Thymus (tissue), 11 donors: Measurements from ENCODE around the gene UBE2L5. TPM values are rescaled to one million over a fixed set of nuclear protein-coding genes. Genes with fewer than 3 reads are reported as not detected.
"Not testable (repeated sequence)": the region's sequence is repeated elsewhere in the genome, so short reads cannot be mapped to it uniquely, and the experiment has no call there.

Experiments used
- DNase-seq, 9 donors: peaks; one replicate each; pipeline ENCODE4 v3.0.0-alpha.2; 2013; ENCODE audit warnings: low spot score in 9 of 9, low read depth in 6 of 9, missing footprints in 1 of 9
- H3K27ac ChIP-seq, 2 donors: one replicate each; pipeline ENCODE4 v1.5.1; 2013; ENCODE audit warnings: control low read depth in 1 of 2, low read depth in 1 of 2, low read length in 1 of 2, mild to moderate bottlenecking in 1 of 2, moderate library complexity in 1 of 2
- H3K27me3 ChIP-seq, 2 donors: one replicate each; pipeline ENCODE4 v1.5.1; 2013; ENCODE audit warnings: low read length in 1 of 2; ENCODE audit not compliant: control insufficient read depth in 2 of 2, insufficient read depth in 1 of 2
- H3K36me3 ChIP-seq, 2 donors: one replicate each; pipeline ENCODE4 v1.5.1; 2013; ENCODE audit warnings: low read length in 1 of 2, mild to moderate bottlenecking in 1 of 2, moderate library complexity in 1 of 2; ENCODE audit not compliant: control insufficient read depth in 2 of 2, insufficient read depth in 2 of 2
- H3K4me1 ChIP-seq, 2 donors: one replicate each; pipeline ENCODE4 v1.5.1; 2013; ENCODE audit warnings: low read length in 2 of 2; ENCODE audit not compliant: control insufficient read depth in 2 of 2, insufficient read depth in 2 of 2
- H3K4me3 ChIP-seq, 2 donors: one replicate each; pipeline ENCODE4 v1.5.1; 2013; ENCODE audit warnings: low read length in 2 of 2, control low read depth in 1 of 2, mild to moderate bottlenecking in 1 of 2
- H3K9me3 ChIP-seq, 2 donors: one replicate each; pipeline ENCODE4 v1.5.1; 2013; ENCODE audit warnings: low read length in 1 of 2, mild to moderate bottlenecking in 1 of 2; ENCODE audit not compliant: control insufficient read depth in 2 of 2, insufficient read depth in 1 of 2
- WGBS: extraction: QIAGEN DNeasy Blood & Tissue Kit; methylation state at CpG from one replicate; pipeline ENCODE4 v1.1.7; 2013; 5-methylcytosine and 5-hydroxymethylcytosine counted together
- polyA plus RNA-seq: library from polyadenylated mRNA; stranded (reverse); fragments of 200-250 nt; gene quantifications from one replicate; pipeline ENCODE4 v1.2.3, GENCODE V29; 2013
- total RNA-seq: library from RNA; stranded (reverse); fragments of 120-200 nt; gene quantifications from one replicate; pipeline ENCODE4 v1.2.4, GENCODE V29; 2013
- donor health status: healthy.

The UBE2L5 gene
- total and polyA plus RNA-seq, 2 donors = 0.23 to 0.24 TPM

DNA sequence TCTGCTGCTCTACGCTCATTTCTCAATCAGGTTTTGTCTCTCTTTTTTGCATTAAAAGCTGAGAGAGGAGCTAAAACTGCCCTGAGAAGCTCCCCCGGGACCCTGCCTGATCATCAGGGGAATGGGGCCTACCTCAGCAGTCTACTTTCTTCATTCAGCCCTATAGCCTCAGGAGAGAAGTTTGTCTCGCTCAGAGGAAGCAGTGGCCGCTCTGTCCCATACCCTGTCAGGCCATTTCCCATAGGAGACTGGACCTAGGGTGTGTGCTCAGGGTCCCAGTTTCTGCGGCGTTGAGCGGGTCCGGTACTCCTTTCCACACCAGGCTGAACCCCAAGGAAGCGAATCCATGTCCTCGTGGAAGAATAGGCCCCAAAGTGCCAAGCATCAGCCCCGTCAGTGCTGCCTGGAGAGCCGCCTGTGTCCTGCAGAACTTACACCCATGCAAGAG lies 21.7 kb downstream of the UBE2L5 start:
- no peaks in the 10 kb centered on the region for H3K36me3 ChIP-seq
- H3K27ac ChIP-seq = no peak overlapping the region
- peaks cover 7 to 16% of the 10 kb centered on the region in 2 donors for H3K4me1 ChIP-seq
- no peak overlapping the region for H3K4me3 ChIP-seq
- peaks cover 0 to 6% of the 10 kb centered on the region in 2 donors for H3K9me3 ChIP-seq
- H3K27me3 ChIP-seq = peaks cover 0 to 9% of the 10 kb centered on the region in 2 donors
- 96% methylated on average over 12 of the region's 12 CpGs for WGBS
- DNase-seq = no peak

DNA sequence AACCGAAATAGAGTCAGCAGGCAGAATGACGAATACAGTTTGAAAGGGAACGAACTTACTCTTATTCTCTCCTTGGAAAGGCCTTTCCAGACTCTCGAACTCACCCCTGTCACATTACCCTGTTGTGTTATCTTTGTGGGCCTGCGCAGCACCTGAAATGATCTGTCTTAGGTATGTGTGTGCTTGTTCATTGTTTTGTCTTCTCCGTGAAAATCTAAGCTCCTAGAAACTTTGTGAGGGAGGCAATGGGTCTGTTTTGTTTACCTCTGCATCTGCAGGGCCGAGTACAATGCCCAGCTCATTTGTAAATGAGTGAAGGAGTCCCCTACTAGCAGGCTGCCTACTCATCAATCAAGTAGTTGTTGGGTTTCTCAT lies 23.8 kb downstream of the UBE2L5 start:
- peak in 1 of 9 donors; percentile 18 for DNase-seq
- Histone ChIP-seq H3K4me1 (peaks cover 7 to 15% of the 10 kb centered on the region in 2 donors), H3K27ac (peak overlapping the region; percentile 57 to 70), H3K27me3 (peaks cover 0 to 9% of the 10 kb centered on the region in 2 donors), H3K4me3 (peak overlapping the region in 1 of 2 donors; percentile 28), H3K9me3 (peaks cover 0 to 6% of the 10 kb centered on the region in 2 donors), H3K36me3 (no peaks in the 10 kb centered on the region)
- WGBS = 83% methylated on average over 7 of the region's 7 CpGs

DNA sequence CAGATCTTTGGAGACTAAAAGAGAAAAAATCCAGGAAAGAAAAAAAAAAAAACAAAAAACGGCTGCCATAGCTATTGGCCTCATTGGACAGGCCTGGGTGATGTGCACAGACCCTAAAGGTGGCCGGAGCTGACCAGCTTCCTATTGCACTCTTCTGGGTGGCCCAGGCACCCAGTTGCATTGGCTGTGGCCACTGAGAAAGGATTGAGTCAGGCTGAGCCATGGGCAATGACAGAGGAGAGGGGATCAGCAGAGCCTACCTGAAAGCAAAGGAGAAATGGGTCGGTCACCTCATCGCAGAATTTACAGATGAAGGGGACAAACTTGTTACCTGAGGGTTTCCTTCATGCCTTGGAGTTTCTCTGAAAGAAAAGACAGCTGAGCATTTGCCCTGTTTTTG lies 26.1 kb downstream of the UBE2L5 start:
- H3K4me1 ChIP-seq = peaks cover 7 to 13% of the 10 kb centered on the region in 2 donors
- H3K27me3 ChIP-seq = peaks cover 0 to 9% of the 10 kb centered on the region in 2 donors
- H3K9me3 ChIP-seq = peaks cover 0 to 6% of the 10 kb centered on the region in 2 donors
- DNase-seq = no peak
- no peak overlapping the region for H3K4me3 ChIP-seq
- WGBS = 100% methylated on average over 4 of the region's 4 CpGs
- no peak overlapping the region for H3K27ac ChIP-seq
- H3K36me3 ChIP-seq = no peaks in the 10 kb centered on the region

DNA sequence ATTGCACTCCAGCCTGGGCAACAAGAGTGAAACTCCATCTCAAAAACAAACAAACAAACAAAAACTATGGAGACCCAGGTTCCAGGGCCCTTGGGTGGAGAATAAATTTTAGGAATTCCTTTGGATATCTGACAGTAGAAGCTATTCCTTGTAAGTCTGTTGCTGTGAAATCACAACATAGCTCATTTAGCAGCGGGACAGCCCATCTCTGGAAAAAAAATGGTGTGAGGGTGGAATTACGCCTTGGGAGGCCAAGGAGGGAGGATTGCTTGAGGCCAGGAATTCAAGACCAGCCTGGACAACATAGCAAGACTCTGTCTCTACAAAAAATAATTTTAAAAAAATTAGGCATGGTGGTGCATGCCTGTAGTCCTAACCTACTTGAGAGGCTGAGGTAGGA lies 27.8 kb downstream of the UBE2L5 start:
- Histone ChIP-seq H3K27ac (no peak overlapping the region), H3K4me1 (peaks cover 7 to 13% of the 10 kb centered on the region in 2 donors), H3K36me3 (no peaks in the 10 kb centered on the region), H3K9me3 (peaks cover 0 to 6% of the 10 kb centered on the region in 2 donors), H3K27me3 (peaks cover 0 to 9% of the 10 kb centered on the region in 2 donors), H3K4me3 (no peak overlapping the region)
- WGBS = 99% methylated on average over 2 of the region's 2 CpGs
- DNase-seq = no peak

DNA sequence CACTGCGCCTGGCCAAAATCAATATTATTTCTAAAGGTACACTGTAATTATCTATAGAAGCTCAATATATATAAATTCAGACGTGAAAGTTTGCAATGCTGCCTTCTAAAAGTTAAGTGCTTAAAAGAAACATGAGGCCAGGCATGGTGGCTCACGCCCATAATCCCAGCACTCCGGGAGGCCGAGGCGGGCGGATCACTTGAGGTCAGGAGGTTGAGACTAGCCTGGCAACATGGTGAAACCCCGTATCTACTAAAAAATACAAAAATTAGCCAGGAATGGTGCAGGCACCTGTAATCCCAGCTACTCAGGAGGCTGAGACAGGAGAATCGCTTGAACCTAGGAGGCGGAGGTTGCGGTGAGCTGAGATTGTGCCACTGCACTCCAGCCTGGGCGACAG lies 29.2 kb downstream of the UBE2L5 start:
- not testable (repeated sequence) for H3K4me1 ChIP-seq, H3K27ac ChIP-seq, H3K9me3 ChIP-seq, H3K27me3 ChIP-seq, DNase-seq, H3K4me3 ChIP-seq, H3K36me3 ChIP-seq
- WGBS = 99% methylated on average over 12 of the region's 12 CpGs

- peaks cover 9 to 13% of the 10 kb centered on the region in 2 donors for H3K36me3 ChIP-seq
- no peak for DNase-seq
- no peaks in the 10 kb centered on the region for H3K9me3 ChIP-seq
- H3K4me3 ChIP-seq = no peak overlapping the region
- WGBS = 83% methylated on average over 4 of the region's 4 CpGs
- no peaks in the 10 kb centered on the region for H3K27me3 ChIP-seq
- no peak overlapping the region for H3K27ac ChIP-seq
- H3K4me1 ChIP-seq = peaks cover 0 to 2% of the 10 kb centered on the region in 2 donors
Observed at GRCh38 chr13:30453727-30454126, 31.4 kb downstream of the UBE2L5 start.

- H3K27me3 ChIP-seq = no peaks in the 10 kb centered on the region
- H3K9me3 ChIP-seq = no peaks in the 10 kb centered on the region
- no peak overlapping the region for H3K4me3 ChIP-seq
- H3K36me3 ChIP-seq = peaks cover 9 to 21% of the 10 kb centered on the region in 2 donors
- DNase-seq = no peak
- no peak overlapping the region for H3K27ac ChIP-seq
- WGBS = 93% methylated on average over 2 of the region's 2 CpGs
- H3K4me1 ChIP-seq = peaks cover 0 to 2% of the 10 kb centered on the region in 2 donors
Observed at GRCh38 chr13:30454991-30455390, 32.7 kb downstream of the UBE2L5 start.

DNA sequence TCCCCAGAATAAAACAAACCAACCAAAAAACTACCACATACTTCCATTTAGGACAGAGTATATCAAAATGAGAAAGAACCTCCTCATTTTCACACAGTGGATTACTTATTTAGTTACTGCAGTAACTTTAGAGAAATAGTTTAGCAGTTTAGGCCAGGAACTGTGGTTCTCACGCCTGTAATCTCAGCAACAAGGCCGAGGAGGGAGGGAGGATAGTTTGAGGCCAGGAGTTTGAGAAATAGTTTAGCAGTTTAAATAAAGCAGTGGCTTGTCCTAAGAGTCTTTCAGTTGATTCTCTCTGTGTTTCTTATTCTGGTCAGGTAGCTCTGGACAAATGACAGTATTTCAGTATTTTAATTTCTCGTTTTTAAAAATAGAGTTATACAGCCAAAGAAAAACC lies 34.0 kb downstream of the UBE2L5 start:
- no peak for DNase-seq
- Histone ChIP-seq H3K4me3 (no peak overlapping the region), H3K9me3 (no peaks in the 10 kb centered on the region), H3K36me3 (peaks cover 9 to 22% of the 10 kb centered on the region in 2 donors), H3K27me3 (no peaks in the 10 kb centered on the region), H3K4me1 (peaks cover 0 to 2% of the 10 kb centered on the region in 2 donors), H3K27ac (no peak overlapping the region)
- WGBS = 96% methylated on average over 3 of the region's 3 CpGs

GRCh38 chr13:30457306-30457891 lies 35.1 kb downstream of the UBE2L5 start:
- H3K9me3 ChIP-seq = no peaks in the 10 kb centered on the region
- WGBS = 98% methylated on average over 3 of the region's 3 CpGs
- H3K36me3 ChIP-seq = peaks cover 9 to 33% of the 10 kb centered on the region in 2 donors
- DNase-seq = no peak
- no peak overlapping the region for H3K4me3 ChIP-seq
- H3K27ac ChIP-seq = no peak overlapping the region
- H3K4me1 ChIP-seq = peaks cover 0 to 2% of the 10 kb centered on the region in 2 donors
- no peaks in the 10 kb centered on the region for H3K27me3 ChIP-seq
